Ovary (tissue), 9 donors: ENCODE data around the gene RNASE11. TPM values are rescaled to one million over a fixed set of nuclear protein-coding genes. Genes with fewer than 3 reads are reported as not detected.

ENCODE experiments used
- DNase-seq, 5 donors: peaks; one replicate each; pipeline ENCODE4 v3.0.0-alpha.2; 2019 to 2020
- H3K27ac ChIP-seq, 2 donors: fragments of 200-600 bp; one replicate each; pipeline versions ENCODE4 v1.5.1 to v1.8.0; 2019 to 2022
- H3K27me3 ChIP-seq: fragments of 200-600 bp; one replicate; pipeline ENCODE4 v1.8.0; 2022
- H3K36me3 ChIP-seq: fragments of 200-600 bp; sonication (generic); one replicate; pipeline ENCODE4 v1.5.1; 2019
- H3K4me1 ChIP-seq: one replicate; pipeline ENCODE4 v1.8.1; 2013; ENCODE audit warnings: mild to moderate bottlenecking, moderate library complexity; ENCODE audit not compliant: insufficient read depth
- H3K4me3 ChIP-seq: fragments of 200-600 bp; sonication (generic); one replicate; pipeline ENCODE4 v1.5.1; 2017
- H3K9me3 ChIP-seq, 2 donors: fragments of 200-600 bp in 1 of 2; sonication (generic) in 1 of 2; one replicate each; pipeline versions ENCODE4 v1.5.1 to v1.8.1; 2013 to 2019; ENCODE audit warnings: mild to moderate bottlenecking in 1 of 2, moderate library complexity in 1 of 2
- CTCF ChIP-seq, 3 donors: fragments of 450-650 bp in 2 of 3; fragments of 200-600 bp in 1 of 3; IDR thresholded peaks; one replicate each; pipeline versions ENCODE4 v1.5.1 to v1.8.0; 2016 to 2022; ENCODE audit warnings: antibody characterized with exemption in 3 of 3, mild to moderate bottlenecking in 1 of 3
- EP300 ChIP-seq: sonication (generic); formaldehyde crosslinking; IDR thresholded peaks from one replicate; pipeline ENCODE4 v1.6.1; 2017; ENCODE audit warnings: antibody characterized with exemption
- POLR2A ChIP-seq: fragments of 450-650 bp; IDR thresholded peaks from one replicate; pipeline ENCODE4 v1.6.1; 2017; ENCODE audit warnings: antibody characterized with exemption, mild to moderate bottlenecking, moderate library complexity
- WGBS, 3 donors: extraction: QIAGEN DNeasy Blood & Tissue Kit in 1 of 3; methylation state at CpG; one replicate each; pipeline versions ENCODE4 v1.1.5 to v1.1.7; 2013 to 2017; 5-methylcytosine and 5-hydroxymethylcytosine counted together
- intact Hi-C, 4 donors: fragments of 100-400 bp; cut with DNase I; formaldehyde crosslinking; loops; one replicate each; pipeline versions ENCODE4 v1.11.0 to v1.15.1; 2022 to 2023
- polyA plus RNA-seq, 2 donors: library from polyadenylated mRNA; stranded (reverse); fragments of 200-250 nt in 1 of 2; fragments of 350-450 nt in 1 of 2; fragmentation: Illumina TruSeq in 1 of 2; extraction: RNeasy Lipid Tissue Mini Kit (QIAGEN cat#74804) in 1 of 2; gene quantifications; one replicate each; pipeline ENCODE4 v1.2.3, GENCODE V29; 2013 to 2014
- total RNA-seq, 7 donors: library from RNA; depleted of rRNA in 2 of 7; stranded (reverse); fragments of >200 nt in 2 of 7; fragmentation: NEBNext Ultra II Directional in 3 of 7; extraction: Animal tissue kit (Norgen Biotek cat#: 25700) in 3 of 7; gene quantifications; one replicate each; pipeline versions ENCODE4 v1.1.0 to v1.2.4, GENCODE V29; 2016 to 2023
- donor health status: DM: no; HTN: no; CAD: no; lungs with moderate emphysema.
- donor health status: DM: no; HTN: no; CAD: no.
- donor health status: Bipolar disorder and iron deficiency.
- donor health status: DM: yes; HTN: yes; CAD: no.
- donor health status: DM: no; HTN: no; CAD: no.
- donor health status: DM: yes; HTN: yes; CAD: no.

The RNASE11 gene
- total and polyA plus RNA-seq, 9 donors = 0.28 TPM; not detected in 8

- Histone ChIP-seq H3K27ac (no peak overlapping the region), H3K4me1 (peaks cover 12% of the 10 kb centered on the region), H3K27me3 (no peaks in the 10 kb centered on the region), H3K36me3 (no peaks in the 10 kb centered on the region), H3K9me3 (no peaks in the 10 kb centered on the region), H3K4me3 (no peak overlapping the region)
- no peak for TF ChIP-seq CTCF (IDR thresholded peaks at IDR 0.05)
- DNase-seq = no peak
- 38 to 47% (median 43%) methylated on average over 10 of the region's 10 CpGs for WGBS, 3 donors
- intact Hi-C loops = loop anchor here in 1 of 4 donors (5.0 kb wide), 1 partner anchor 54 kb away; the partner anchor contains the start of gene RNASE4
These were observed 40.5 kb upstream of the RNASE11 start for GRCh38 chr14:20628063-20628854.

- Histone ChIP-seq H3K27me3 (no peaks in the 10 kb centered on the region), H3K9me3 (no peaks in the 10 kb centered on the region), H3K27ac (no peak overlapping the region), H3K36me3 (no peaks in the 10 kb centered on the region), H3K4me1 (peaks cover 15% of the 10 kb centered on the region), H3K4me3 (no peak overlapping the region)
- intact Hi-C loops = loop anchor here in 1 of 4 donors (5.0 kb wide), 1 partner anchor 55 kb away; the partner anchor contains the start of gene RNASE4
- DNase-seq = no peak
- WGBS, 3 donors = 54 to 63% (median 54%) methylated on average over 5 of the region's 5 CpGs
- TF ChIP-seq POLR2A (no peak), EP300 (no peak)
These were observed 39.7 kb upstream of the RNASE11 start for GRCh38 chr14:20627346-20628027.

GRCh38 chr14:20626274-20626673 lies 38.5 kb upstream of the RNASE11 start:
- intact Hi-C loops = loop anchor here in 1 of 4 donors (5.0 kb wide), 1 partner anchor 56 kb away; the partner anchor contains the start of gene RNASE4
- Histone ChIP-seq H3K9me3 (no peaks in the 10 kb centered on the region), H3K27ac (no peak overlapping the region), H3K36me3 (no peaks in the 10 kb centered on the region), H3K4me1 (peaks cover 15% of the 10 kb centered on the region), H3K27me3 (no peaks in the 10 kb centered on the region), H3K4me3 (no peak overlapping the region)
- TF ChIP-seq CTCF (IDR thresholded peaks at IDR 0.05) = no peak
- TF ChIP-seq POLR2A = no peak
- WGBS, 3 donors = 22 to 35% (median 32%) methylated on average over 12 of the region's 12 CpGs
- no peak for DNase-seq

GRCh38 chr14:20624495-20625070 lies 36.8 kb upstream of the RNASE11 start:
- Histone ChIP-seq H3K4me1 (peaks cover 11% of the 10 kb centered on the region), H3K36me3 (no peaks in the 10 kb centered on the region), H3K4me3 (no peak overlapping the region), H3K27me3 (no peaks in the 10 kb centered on the region), H3K27ac (no peak overlapping the region), H3K9me3 (no peaks in the 10 kb centered on the region)
- TF ChIP-seq CTCF (IDR thresholded peaks at IDR 0.05) (no peak), EP300 (no peak), POLR2A (no peak)
- 5 to 14% (median 11%) methylated on average over 22 of the region's 22 CpGs for WGBS, 3 donors
- intact Hi-C loops = loop anchor here in 1 of 4 donors (5.0 kb wide), 1 partner anchor 58 kb away; the partner anchor contains the start of gene RNASE4
- DNase-seq = peak in 4 of 5 donors; percentile 34 to 48 (median 46)
